ENCODE results near the gene ALKBH5.

Gene ALKBH5

GRCh38 chr17:18246109-18246725 lies 62.6 kb downstream of the ALKBH5 start:
- DNase-seq (ENCODE audit: low spot score): no peak

GRCh38 chr17:18246880-18247612 lies 63.4 kb downstream of the ALKBH5 start:
- DNase-seq (ENCODE audit: low spot score): no peak

- DNase-seq (ENCODE audit: low spot score): no peak
Observed at GRCh38 chr17:18247613-18248001, 64.0 kb downstream of the ALKBH5 start.

GRCh38 chr17:18248300-18248731 lies 64.7 kb downstream of the ALKBH5 start:
- peak; percentile 67 for DNase-seq (ENCODE audit: low spot score)

- no peak for DNase-seq (ENCODE audit: low spot score)
Observed at GRCh38 chr17:18248811-18249210, 65.2 kb downstream of the ALKBH5 start.

GRCh38 chr17:18250259-18250658 lies 66.6 kb downstream of the ALKBH5 start:
- no peak for DNase-seq (ENCODE audit: low spot score)

- DNase-seq (ENCODE audit: low spot score): no peak
Observed at GRCh38 chr17:18250708-18251107, 67.1 kb downstream of the ALKBH5 start.

GRCh38 chr17:18251204-18251603 lies 67.6 kb downstream of the ALKBH5 start:
- no peak for DNase-seq (ENCODE audit: low spot score)

- no peak for DNase-seq (ENCODE audit: low spot score)
Observed at GRCh38 chr17:18252160-18252559, 68.5 kb downstream of the ALKBH5 start.

GRCh38 chr17:18253187-18253884 lies 69.7 kb downstream of the ALKBH5 start:
- no peak for DNase-seq (ENCODE audit: low spot score)

- DNase-seq (ENCODE audit: low spot score): no peak
Observed at GRCh38 chr17:18253947-18254821, 70.6 kb downstream of the ALKBH5 start.

GRCh38 chr17:18254888-18255649 lies 71.4 kb downstream of the ALKBH5 start:
- no peak for DNase-seq (ENCODE audit: low spot score)

- DNase-seq (ENCODE audit: low spot score): no peak
Observed at GRCh38 chr17:18256351-18256750, 72.7 kb downstream of the ALKBH5 start.

GRCh38 chr17:18256776-18257175 lies 73.1 kb downstream of the ALKBH5 start:
- DNase-seq (ENCODE audit: low spot score): no peak

- DNase-seq (ENCODE audit: low spot score): peak; percentile 18
Observed at GRCh38 chr17:18257268-18257981, 73.8 kb downstream of the ALKBH5 start.

- peak; percentile 47 for DNase-seq (ENCODE audit: low spot score)
Observed at GRCh38 chr17:18257982-18258355, 74.3 kb downstream of the ALKBH5 start.

- peak; percentile 45 for DNase-seq (ENCODE audit: low spot score)
Observed at GRCh38 chr17:18258356-18259038, 74.9 kb downstream of the ALKBH5 start, which contains the start of gene FLII. Gene FLII, minus strand, starts transcription at chr17:18258738. Its CDS starts 48 bp downstream, at chr17:18258690.

Measured in CD4-positive, alpha-beta T cell treated with Interleukin-15 for 4 hours (primary cell).